Activated naive CD4-positive, alpha-beta T cell (primary cell): ENCODE data around the gene CSH1.
"Not testable (repeated sequence)": the region's sequence is repeated elsewhere in the genome, so short reads cannot be mapped to it uniquely, and the experiment has no call there.

Source experiments
- DNase-seq, 4 experiments: peaks; one replicate each; lab custom pipeline; 2025; lab: John Stamatoyannopoulos, UW

Gene CSH1

GRCh38 chr17:63928966-63929695, 32.8 kb upstream of the CSH1 start:
- DNase-seq = no peak

GRCh38 chr17:63928172-63928666, 31.8 kb upstream of the CSH1 start:
- DNase-seq = no peak

GRCh38 chr17:63927464-63928171, 31.2 kb upstream of the CSH1 start:
- no peak for DNase-seq

GRCh38 chr17:63926164-63926563, 29.8 kb upstream of the CSH1 start:
- no peak for DNase-seq

GRCh38 chr17:63925615-63926014, 29.2 kb upstream of the CSH1 start:
- DNase-seq = no peak

GRCh38 chr17:63922402-63922801, 26.0 kb upstream of the CSH1 start:
- DNase-seq = not testable (repeated sequence)

- DNase-seq = not testable (repeated sequence)
These were observed 24.4 kb upstream of the CSH1 start for GRCh38 chr17:63920779-63921178.

GRCh38 chr17:63920050-63920449, 23.7 kb upstream of the CSH1 start:
- not testable (repeated sequence) for DNase-seq

GRCh38 chr17:63919311-63919723, 22.9 kb upstream of the CSH1 start:
- DNase-seq = peak in 3 of 4 experiments; percentile 16 to 42 (median 30)

- not testable (repeated sequence) for DNase-seq
These were observed 22.5 kb upstream of the CSH1 start, which contains the start of gene GH1 for GRCh38 chr17:63918789-63919305. GH1 (minus strand) TSS chr17:63918839; CDS start chr17:63918776, 63 bp downstream.

GRCh38 chr17:63918305-63918704, 21.9 kb upstream of the CSH1 start:
- no peak for DNase-seq

GRCh38 chr17:63917646-63918045, 21.3 kb upstream of the CSH1 start:
- no peak for DNase-seq

- not testable (repeated sequence) for DNase-seq
These were observed 20.8 kb upstream of the CSH1 start for GRCh38 chr17:63917206-63917605.

- no peak for DNase-seq
These were observed 20.3 kb upstream of the CSH1 start for GRCh38 chr17:63916566-63917185.

- not testable (repeated sequence) for DNase-seq
These were observed 19.4 kb upstream of the CSH1 start for GRCh38 chr17:63915753-63916152.

GRCh38 chr17:63914471-63914870, 18.1 kb upstream of the CSH1 start:
- no peak for DNase-seq

- peak; percentile 7 to 49 (median 28) for DNase-seq
These were observed 15.3 kb upstream of the CSH1 start for GRCh38 chr17:63911657-63912100.

- DNase-seq = no peak
These were observed 14.8 kb upstream of the CSH1 start, which contains the start of gene CSHL1 for GRCh38 chr17:63911041-63911635. CSHL1 (minus strand) TSS chr17:63911258; CDS start chr17:63911196, 62 bp downstream.

- no peak for DNase-seq
These were observed 13.7 kb upstream of the CSH1 start for GRCh38 chr17:63910096-63910495.

- not testable (repeated sequence) for DNase-seq
These were observed 13.2 kb upstream of the CSH1 start for GRCh38 chr17:63909586-63909985.

GRCh38 chr17:63907161-63907778, 10.9 kb upstream of the CSH1 start:
- not testable (repeated sequence) for DNase-seq
